Astrocyte (in vitro differentiated cells and primary cell): ENCODE results near the gene SOX9.

Experiments used
- EZH2 ChIP-seq: IDR thresholded peaks from 2 replicates; pipeline ENCODE4 v1.6.1; 2012; ENCODE audit warnings: mild to moderate bottlenecking, low read length, inconsistent platforms; ENCODE audit not compliant: insufficient read depth
- TF ChIP-seq, protein P1 (sequence below): IDR thresholded peaks from 2 replicates; pipeline ENCODE4 v1.5.1; 2011; ENCODE audit warnings: low read depth, mild to moderate bottlenecking, inconsistent platforms, low read length, moderate library complexity; ENCODE audit not compliant: insufficient read depth

DNA sequence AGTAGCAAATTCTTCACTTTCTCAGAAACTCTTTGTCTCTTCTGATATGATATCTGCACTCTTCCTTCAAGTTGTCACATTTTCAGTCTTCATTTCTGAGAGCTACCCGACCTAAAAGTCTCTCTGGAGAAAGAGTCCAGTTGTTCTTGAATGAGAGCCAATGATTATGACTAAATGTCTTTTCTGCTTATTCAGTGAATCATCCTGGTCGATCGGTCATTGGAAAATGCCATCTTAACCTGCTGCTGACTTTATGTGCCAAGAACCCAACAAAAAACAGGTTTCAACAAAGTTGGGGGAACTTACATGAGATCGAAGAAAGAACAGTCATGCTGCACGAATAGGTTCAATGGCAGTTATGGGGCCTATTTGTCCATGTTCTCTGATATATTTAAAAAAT, 15.9 kb downstream of the SOX9 start:
- TF ChIP-seq, protein P1, sequence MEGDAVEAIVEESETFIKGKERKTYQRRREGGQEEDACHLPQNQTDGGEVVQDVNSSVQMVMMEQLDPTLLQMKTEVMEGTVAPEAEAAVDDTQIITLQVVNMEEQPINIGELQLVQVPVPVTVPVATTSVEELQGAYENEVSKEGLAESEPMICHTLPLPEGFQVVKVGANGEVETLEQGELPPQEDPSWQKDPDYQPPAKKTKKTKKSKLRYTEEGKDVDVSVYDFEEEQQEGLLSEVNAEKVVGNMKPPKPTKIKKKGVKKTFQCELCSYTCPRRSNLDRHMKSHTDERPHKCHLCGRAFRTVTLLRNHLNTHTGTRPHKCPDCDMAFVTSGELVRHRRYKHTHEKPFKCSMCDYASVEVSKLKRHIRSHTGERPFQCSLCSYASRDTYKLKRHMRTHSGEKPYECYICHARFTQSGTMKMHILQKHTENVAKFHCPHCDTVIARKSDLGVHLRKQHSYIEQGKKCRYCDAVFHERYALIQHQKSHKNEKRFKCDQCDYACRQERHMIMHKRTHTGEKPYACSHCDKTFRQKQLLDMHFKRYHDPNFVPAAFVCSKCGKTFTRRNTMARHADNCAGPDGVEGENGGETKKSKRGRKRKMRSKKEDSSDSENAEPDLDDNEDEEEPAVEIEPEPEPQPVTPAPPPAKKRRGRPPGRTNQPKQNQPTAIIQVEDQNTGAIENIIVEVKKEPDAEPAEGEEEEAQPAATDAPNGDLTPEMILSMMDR, result no peak
- TF ChIP-seq EZH2, result no peak
